Activated CD4-positive, alpha-beta T cell treated with anti-CD3 and anti-CD28 coated beads for 1 hour (primary cell): ENCODE data around the gene UBASH3A.

Experiments
- DNase-seq: peaks from one replicate; pipeline ENCODE4 v3.0.0-alpha.2; 2020

The UBASH3A gene, protein sequence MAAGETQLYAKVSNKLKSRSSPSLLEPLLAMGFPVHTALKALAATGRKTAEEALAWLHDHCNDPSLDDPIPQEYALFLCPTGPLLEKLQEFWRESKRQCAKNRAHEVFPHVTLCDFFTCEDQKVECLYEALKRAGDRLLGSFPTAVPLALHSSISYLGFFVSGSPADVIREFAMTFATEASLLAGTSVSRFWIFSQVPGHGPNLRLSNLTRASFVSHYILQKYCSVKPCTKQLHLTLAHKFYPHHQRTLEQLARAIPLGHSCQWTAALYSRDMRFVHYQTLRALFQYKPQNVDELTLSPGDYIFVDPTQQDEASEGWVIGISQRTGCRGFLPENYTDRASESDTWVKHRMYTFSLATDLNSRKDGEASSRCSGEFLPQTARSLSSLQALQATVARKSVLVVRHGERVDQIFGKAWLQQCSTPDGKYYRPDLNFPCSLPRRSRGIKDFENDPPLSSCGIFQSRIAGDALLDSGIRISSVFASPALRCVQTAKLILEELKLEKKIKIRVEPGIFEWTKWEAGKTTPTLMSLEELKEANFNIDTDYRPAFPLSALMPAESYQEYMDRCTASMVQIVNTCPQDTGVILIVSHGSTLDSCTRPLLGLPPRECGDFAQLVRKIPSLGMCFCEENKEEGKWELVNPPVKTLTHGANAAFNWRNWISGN

GRCh38 chr21:42403611-42404231 is at the start of gene UBASH3A:
Gene UBASH3A (plus strand): TSS chr21:42403902. CDS start chr21:42403946, 44 bp downstream.
- DNase-seq: no peak

GRCh38 chr21:42356046-42356445 is 47.7 kb upstream of the UBASH3A start:
- no peak for DNase-seq

DNA sequence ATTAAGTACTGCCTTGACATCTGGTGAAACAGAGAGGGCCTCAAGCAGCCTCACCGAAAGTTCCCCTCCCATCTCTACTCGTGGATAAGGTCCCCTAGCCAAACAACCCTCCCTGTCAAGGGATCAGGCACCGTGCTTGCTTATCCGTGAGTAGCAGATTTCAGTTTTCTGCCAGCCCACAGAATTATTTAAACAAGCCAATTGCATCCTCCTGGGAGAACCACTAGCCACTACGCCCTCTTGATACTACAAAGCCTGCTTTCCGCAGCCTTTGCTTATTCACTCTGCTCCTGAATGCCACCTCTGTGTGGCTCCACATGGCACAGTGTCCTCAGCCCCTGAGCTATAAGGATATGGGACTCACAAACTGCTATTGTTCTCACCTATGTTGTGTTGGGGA is 47.1 kb upstream of the UBASH3A start:
- no peak for DNase-seq

- DNase-seq: no peak
Measured at GRCh38 chr21:42357307-42357706, 46.4 kb upstream of the UBASH3A start.

DNA sequence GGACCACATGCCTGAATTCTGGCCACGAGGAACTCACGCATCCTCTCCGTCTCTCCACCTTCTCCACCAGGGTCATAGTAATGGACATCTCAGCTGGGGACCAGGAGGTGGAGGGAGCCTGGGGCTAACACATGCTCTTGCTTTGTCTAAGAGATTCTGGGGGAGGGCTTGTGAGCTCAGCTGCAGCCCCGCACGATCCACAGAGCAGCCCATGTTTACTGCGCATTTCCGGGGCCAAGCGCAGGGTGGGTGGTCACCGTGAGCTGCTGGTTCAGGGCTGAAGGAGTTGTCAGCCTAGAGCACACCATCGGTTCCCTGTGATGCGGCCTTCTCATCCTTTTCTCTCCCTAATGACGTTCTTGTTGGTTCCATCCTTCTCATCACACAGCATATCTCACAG is 45.4 kb upstream of the UBASH3A start:
- no peak for DNase-seq

GRCh38 chr21:42358937-42359336 is 44.8 kb upstream of the UBASH3A start:
- DNase-seq: no peak

DNA sequence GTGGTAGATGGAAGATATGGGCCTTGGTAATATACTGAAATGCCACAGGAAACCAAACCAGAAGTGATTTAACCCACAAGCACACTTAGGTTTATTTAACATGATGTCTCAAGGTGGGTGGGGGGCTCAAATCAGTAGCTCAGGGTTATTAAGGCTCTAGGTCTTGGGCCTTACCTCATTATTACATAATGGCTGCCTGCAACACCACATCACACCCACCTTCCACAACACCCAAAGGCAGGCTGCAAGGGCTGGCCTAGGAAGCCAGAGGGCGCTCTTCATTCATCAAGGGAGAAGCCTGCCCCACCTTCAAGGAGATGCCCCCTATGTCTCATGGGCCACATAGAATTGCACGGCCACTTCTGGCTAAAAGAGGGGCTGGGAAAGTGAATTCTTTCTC is 43.4 kb upstream of the UBASH3A start:
- DNase-seq: no peak

DNA sequence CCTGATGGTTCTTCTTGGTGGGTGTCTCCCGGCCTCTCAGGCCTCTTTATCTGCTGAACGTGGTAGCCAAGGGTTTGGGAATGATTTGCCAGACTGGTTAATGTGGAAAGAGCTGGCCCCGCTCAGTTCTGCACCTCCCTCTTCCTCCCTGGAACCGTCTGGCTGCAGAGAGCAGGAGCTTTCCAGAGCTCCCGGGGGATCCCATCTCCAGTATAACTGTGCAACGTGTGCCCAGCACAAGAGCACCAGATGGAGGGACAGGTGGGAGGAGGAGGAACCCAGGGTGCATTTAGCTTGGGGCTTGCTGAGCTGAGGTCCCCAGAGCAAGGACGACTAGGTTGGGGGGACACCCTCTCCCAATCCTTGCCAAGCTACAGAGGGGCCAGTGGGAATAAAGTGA is 42.4 kb upstream of the UBASH3A start:
- DNase-seq: no peak

DNA sequence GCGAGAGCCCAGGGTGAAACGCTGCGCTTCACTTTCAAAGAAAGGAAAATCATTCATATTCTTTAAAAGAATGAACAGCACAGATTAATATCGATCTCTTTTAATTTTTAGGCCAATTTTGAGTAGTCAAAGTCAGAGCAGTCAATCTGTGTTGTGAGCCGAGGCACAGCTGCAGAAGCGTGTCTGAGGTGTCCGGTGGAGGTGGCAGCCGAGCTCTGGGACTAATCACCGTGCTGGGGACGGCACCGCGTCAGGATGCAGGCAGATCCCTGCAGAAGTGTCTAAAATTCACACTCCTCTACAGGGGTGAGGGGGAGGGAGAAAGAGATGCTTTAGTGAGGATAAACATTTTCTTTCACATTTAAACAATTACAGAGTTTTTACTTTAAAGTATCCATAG is 41.5 kb upstream of the UBASH3A start:
- no peak for DNase-seq

- no peak for DNase-seq
Measured at GRCh38 chr21:42362700-42363099, 41.0 kb upstream of the UBASH3A start.

- DNase-seq: no peak
Measured at GRCh38 chr21:42363312-42363711, 40.4 kb upstream of the UBASH3A start.

DNA sequence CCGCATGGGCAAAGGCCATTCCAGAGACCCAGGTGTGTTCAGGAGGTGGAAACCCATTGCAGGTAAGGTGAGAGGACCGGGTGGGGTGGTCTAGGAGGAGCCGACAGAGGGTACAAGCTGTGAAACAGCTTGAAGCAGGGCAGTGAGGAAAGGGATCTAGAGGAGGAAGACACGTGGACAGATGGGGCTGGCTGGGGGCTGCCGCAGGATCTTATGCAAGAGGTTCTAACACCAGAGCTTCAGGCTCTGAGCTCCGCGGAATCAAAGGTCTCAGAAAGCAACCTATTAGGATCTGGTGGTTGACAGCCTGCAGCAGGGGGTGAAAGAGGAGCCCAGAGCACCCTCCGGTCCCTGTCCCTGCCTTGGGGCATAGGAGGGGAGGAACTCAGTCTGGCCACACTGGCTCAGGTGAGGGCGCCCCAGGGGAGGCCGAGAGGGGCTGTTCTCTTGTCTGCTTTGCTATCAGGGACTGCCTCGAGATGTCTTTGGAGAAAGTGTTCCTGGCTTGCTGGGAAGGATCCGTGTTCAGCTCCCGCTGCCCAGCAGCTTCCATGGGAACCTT is 39.3 kb upstream of the UBASH3A start:
- DNase-seq: no peak

GRCh38 chr21:42365770-42366169 is 37.9 kb upstream of the UBASH3A start:
- DNase-seq: no peak

- no peak for DNase-seq
Measured at GRCh38 chr21:42366292-42367010, 37.3 kb upstream of the UBASH3A start, which contains the start of gene TFF1. Gene TFF1 (minus strand): TSS chr21:42366535. CDS start chr21:42366495, 40 bp downstream.

DNA sequence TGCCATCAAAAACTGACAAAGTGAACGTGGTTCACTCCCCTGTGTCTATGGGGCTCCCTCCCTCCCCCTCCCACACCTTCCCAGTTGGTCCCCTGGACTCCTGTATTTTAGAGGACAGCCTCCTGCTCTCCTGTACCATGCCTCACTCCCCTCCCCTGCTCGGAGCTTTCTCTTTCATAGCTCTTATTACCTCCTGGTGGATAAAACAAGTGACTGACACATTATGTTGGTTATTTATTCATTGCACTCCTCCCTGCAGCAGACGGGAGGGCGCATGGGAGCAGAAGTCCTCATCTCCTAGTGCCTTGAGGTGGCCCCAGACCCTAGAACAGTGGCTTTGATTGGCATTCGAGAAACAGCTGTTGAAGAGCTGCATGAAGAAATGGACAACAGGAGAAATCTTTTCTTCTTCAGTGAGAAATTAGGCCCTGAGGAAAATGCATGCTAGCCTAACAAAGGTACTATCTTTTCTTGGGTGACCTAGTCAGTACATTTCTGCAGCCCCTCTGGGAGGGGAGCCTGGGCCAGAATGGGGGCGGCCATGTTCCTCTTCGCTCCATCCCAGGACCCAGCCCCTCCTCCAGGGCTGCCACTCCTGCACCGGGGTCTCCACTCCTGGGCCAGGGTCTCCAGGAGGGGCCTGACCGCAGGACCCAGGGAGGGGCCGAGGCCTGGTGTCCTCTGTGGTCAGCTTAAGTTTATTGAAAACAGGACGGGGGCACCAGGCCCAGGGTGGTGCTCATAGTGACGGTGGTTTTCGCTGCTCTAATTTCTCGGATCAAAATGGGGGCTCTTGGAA is 36.1 kb upstream of the UBASH3A start:
- DNase-seq: no peak

GRCh38 chr21:42369821-42370220 is 33.9 kb upstream of the UBASH3A start:
- DNase-seq: no peak

DNA sequence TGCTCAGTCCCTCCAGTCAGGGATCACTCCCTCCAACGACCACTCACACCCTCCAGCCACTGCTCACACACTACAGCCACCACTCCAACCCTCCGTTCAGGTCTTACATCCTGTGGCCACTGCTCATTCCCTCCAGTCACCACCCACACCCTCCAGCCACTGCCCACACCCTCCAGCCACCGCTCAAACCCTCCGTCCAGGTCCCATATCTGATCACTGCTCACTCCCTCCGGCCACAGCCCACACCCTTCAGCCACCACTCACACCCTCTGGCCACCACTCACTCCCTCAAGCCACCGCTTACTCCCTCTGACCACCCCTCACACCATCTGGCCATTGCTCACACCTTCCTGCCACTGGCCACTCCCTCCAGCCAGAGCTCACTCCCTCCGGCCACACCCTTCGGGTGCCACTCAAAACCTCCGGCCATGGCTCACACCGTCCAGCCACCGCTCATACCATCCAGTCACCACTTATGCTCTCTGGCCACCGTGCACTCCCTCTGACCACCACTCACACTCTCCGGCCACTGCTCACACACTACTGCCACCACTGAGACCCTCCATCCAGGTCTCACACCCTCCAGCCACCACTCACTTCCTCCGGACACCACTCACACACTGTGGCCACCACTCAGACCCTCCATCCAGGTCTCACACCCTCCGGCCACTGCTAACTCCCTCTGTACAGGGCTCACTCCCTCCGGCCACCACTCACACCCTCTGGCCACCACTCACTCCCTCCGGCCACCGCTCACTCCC is 32.6 kb upstream of the UBASH3A start:
- no peak for DNase-seq

GRCh38 chr21:42373196-42373907 is 30.4 kb upstream of the UBASH3A start:
- DNase-seq: no peak

DNA sequence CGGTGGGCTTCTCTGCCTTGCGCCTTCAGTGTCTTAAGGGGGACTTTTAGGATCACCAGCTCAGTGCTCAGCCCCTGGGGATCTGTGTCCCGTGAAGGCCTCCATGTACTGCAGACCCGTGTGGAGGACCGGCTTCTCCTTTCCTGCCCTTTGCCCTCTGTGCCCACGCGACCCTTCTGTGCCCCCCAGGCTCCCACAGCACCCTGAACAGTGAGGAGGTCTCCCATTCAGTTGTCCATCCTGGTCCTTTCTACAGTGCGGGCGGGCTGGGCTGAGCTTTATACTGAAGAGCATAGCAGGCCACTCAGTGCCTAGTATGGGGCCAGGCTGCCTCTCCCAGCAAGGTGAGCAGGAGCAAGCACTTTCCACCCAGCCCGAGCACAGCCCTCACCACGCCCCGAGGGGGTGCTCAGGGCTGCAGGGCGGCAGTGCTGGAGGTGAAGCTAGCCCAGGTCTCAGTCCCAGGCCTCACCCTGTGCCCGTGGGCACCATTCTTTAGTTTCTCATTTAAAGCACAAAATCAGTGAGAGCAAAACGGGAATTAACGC is 29.7 kb upstream of the UBASH3A start:
- DNase-seq: no peak

DNA sequence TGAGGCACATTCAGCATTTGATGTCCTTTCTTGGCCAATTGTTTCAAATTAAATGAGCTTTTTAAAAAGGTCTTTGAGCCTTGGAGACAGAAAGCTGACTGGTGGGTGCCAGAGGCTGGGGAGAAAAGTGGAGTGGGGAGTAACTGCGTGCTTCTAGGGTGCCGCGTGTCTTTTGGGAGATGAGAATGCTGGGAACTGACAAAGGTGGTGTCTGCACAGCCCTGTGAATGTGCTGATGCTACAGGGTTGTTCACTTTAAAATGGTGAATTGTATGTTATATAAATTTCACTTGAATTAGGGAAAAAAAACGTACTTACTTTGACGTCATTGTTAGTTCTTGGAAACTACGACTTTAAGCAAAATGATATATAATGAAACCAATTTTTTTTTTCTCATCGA is 29.2 kb upstream of the UBASH3A start:
- no peak for DNase-seq
